ENCODE results near the gene TFIP11.
"Not testable (repeated sequence)": the region's sequence is repeated elsewhere in the genome, so short reads cannot be mapped to it uniquely, and the experiment has no call there.

TFIP11 gene

GRCh38 chr22:26529345-26529744, 17.1 kb upstream of the TFIP11 start:
- H3K9ac ChIP-seq: no peak overlapping the region
- TF ChIP-seq Cebpa-rat (IDR thresholded peaks at IDR 0.05): peak; percentile 48; the same call in 1 of the 2 replicates
- no peak overlapping the region for H3K4me2 ChIP-seq
- no peaks in the 10 kb centered on the region for H3K27me3 ChIP-seq
- no peaks in the 10 kb centered on the region for H4K20me1 ChIP-seq
- no peak overlapping the region for H3K27ac ChIP-seq
- H3K4me1 ChIP-seq: peaks cover 36% of the 10 kb centered on the region
- H3K36me3 ChIP-seq: peaks cover 99% of the 10 kb centered on the region
- no peaks in the 10 kb centered on the region for H3K9me3 ChIP-seq
- H3K4me3 ChIP-seq: no peak overlapping the region

- not testable (repeated sequence) for H3K4me3 ChIP-seq, H3K9me3 ChIP-seq, H3K27me3 ChIP-seq, H3K9ac ChIP-seq, H4K20me1 ChIP-seq, H3K27ac ChIP-seq
- H3K4me1 ChIP-seq: peaks cover 27% of the 10 kb centered on the region
- H3K36me3 ChIP-seq: peaks cover 100% of the 10 kb centered on the region
- H3K4me2 ChIP-seq: peak overlapping the region; percentile 55; the same call in 1 of the 2 replicates
Measured at GRCh38 chr22:26528518-26528917, 16.2 kb upstream of the TFIP11 start.

- Histone ChIP-seq H3K9ac (no peak overlapping the region), H3K36me3 (peaks cover 99% of the 10 kb centered on the region), H3K27ac (0 out of 2 replicates have a peak overlapping the region, but pooled peaks have one; percentile 32), H3K27me3 (no peaks in the 10 kb centered on the region), H3K4me1 (peaks cover 22% of the 10 kb centered on the region), H3K4me3 (no peak overlapping the region), H3K4me2 (peak overlapping the region; percentile 55), H3K9me3 (no peaks in the 10 kb centered on the region), H4K20me1 (no peaks in the 10 kb centered on the region)
- no peak for TF ChIP-seq Cebpa-rat (IDR thresholded peaks at IDR 0.05)
Measured at GRCh38 chr22:26527574-26528465, 15.5 kb upstream of the TFIP11 start.

GRCh38 chr22:26527167-26527566, 14.9 kb upstream of the TFIP11 start:
- no peak overlapping the region for H3K27ac ChIP-seq
- no peak for TF ChIP-seq Cebpa-rat (IDR thresholded peaks at IDR 0.05)
- H3K4me3 ChIP-seq: no peak overlapping the region
- peaks cover 22% of the 10 kb centered on the region for H3K4me1 ChIP-seq
- no peak overlapping the region for H3K9ac ChIP-seq
- no peaks in the 10 kb centered on the region for H4K20me1 ChIP-seq
- no peaks in the 10 kb centered on the region for H3K27me3 ChIP-seq
- H3K9me3 ChIP-seq: no peaks in the 10 kb centered on the region
- peaks cover 99% of the 10 kb centered on the region for H3K36me3 ChIP-seq
- peak overlapping the region; percentile 55 for H3K4me2 ChIP-seq

- Histone ChIP-seq H3K36me3 (peaks cover 96% of the 10 kb centered on the region), H3K4me2 (no peak overlapping the region), H3K4me3 (no peak overlapping the region), H3K9me3 (no peaks in the 10 kb centered on the region), H3K27ac (no peak overlapping the region), H3K4me1 (peaks cover 22% of the 10 kb centered on the region), H3K9ac (no peak overlapping the region), H4K20me1 (no peaks in the 10 kb centered on the region), H3K27me3 (no peaks in the 10 kb centered on the region)
- no peak for TF ChIP-seq Cebpa-rat (IDR thresholded peaks at IDR 0.05)
Measured at GRCh38 chr22:26525946-26526564, 13.8 kb upstream of the TFIP11 start.

GRCh38 chr22:26524870-26525269, 12.6 kb upstream of the TFIP11 start:
- Histone ChIP-seq H3K9me3 (no peaks in the 10 kb centered on the region), H3K27ac (no peak overlapping the region), H3K36me3 (peaks cover 84% of the 10 kb centered on the region), H3K27me3 (no peaks in the 10 kb centered on the region), H3K4me2 (no peak overlapping the region), H4K20me1 (no peaks in the 10 kb centered on the region), H3K9ac (no peak overlapping the region), H3K4me1 (peaks cover 22% of the 10 kb centered on the region), H3K4me3 (no peak overlapping the region)
- TF ChIP-seq Cebpa-rat (IDR thresholded peaks at IDR 0.05): no peak

GRCh38 chr22:26522592-26522991, 10.3 kb upstream of the TFIP11 start:
- Histone ChIP-seq H3K4me1 (peaks cover 10% of the 10 kb centered on the region), H3K4me2 (no peak overlapping the region), H3K9me3 (no peaks in the 10 kb centered on the region), H3K27me3 (no peaks in the 10 kb centered on the region), H3K9ac (no peak overlapping the region), H3K27ac (no peak overlapping the region), H3K36me3 (peaks cover 61% of the 10 kb centered on the region), H4K20me1 (no peaks in the 10 kb centered on the region), H3K4me3 (no peak overlapping the region)
- TF ChIP-seq Cebpa-rat (IDR thresholded peaks at IDR 0.05): no peak

GRCh38 chr22:26522012-26522411, 9.7 kb upstream of the TFIP11 start:
- H3K9me3 ChIP-seq: no peaks in the 10 kb centered on the region
- no peak overlapping the region for H3K27ac ChIP-seq
- H3K9ac ChIP-seq: no peak overlapping the region
- H3K27me3 ChIP-seq: no peaks in the 10 kb centered on the region
- no peak overlapping the region for H3K4me3 ChIP-seq
- H3K4me2 ChIP-seq: no peak overlapping the region
- TF ChIP-seq Cebpa-rat (IDR thresholded peaks at IDR 0.05): no peak
- peaks cover 56% of the 10 kb centered on the region for H3K36me3 ChIP-seq
- peaks cover 4% of the 10 kb centered on the region; the same call in 1 of the 2 replicates for H3K4me1 ChIP-seq
- no peaks in the 10 kb centered on the region for H4K20me1 ChIP-seq

- Histone ChIP-seq H3K4me3 (no peak overlapping the region), H3K36me3 (peaks cover 11% of the 10 kb centered on the region), H3K4me2 (no peak overlapping the region), H3K27me3 (no peaks in the 10 kb centered on the region), H3K27ac (no peak overlapping the region), H3K9ac (no peak overlapping the region), H3K4me1 (peaks cover 18% of the 10 kb centered on the region), H4K20me1 (no peaks in the 10 kb centered on the region), H3K9me3 (no peaks in the 10 kb centered on the region)
- peak; percentile 90 for TF ChIP-seq Cebpa-rat (IDR thresholded peaks at IDR 0.05)
Measured at GRCh38 chr22:26517429-26517828, 5.2 kb upstream of the TFIP11 start.

- TF ChIP-seq Cebpa-rat (IDR thresholded peaks at IDR 0.05): no peak
- Histone ChIP-seq H3K4me3 (no peak overlapping the region), H3K4me1 (peaks cover 20% of the 10 kb centered on the region), H3K36me3 (peaks cover 2% of the 10 kb centered on the region; the same call in 1 of the 2 replicates), H3K27me3 (no peaks in the 10 kb centered on the region), H3K4me2 (no peak overlapping the region), H3K9me3 (no peaks in the 10 kb centered on the region), H3K9ac (no peak overlapping the region), H3K27ac (no peak overlapping the region), H4K20me1 (peaks cover 6% of the 10 kb centered on the region; the same call in 1 of the 2 replicates)
Measured at GRCh38 chr22:26516503-26516902, 4.2 kb upstream of the TFIP11 start.
